ENCODE data around the gene DNAH14. TPM values are rescaled to one million over a fixed set of nuclear protein-coding genes. Genes with fewer than 3 reads are reported as not detected.

The DNAH14 gene
- total and polyA plus RNA-seq, 7 donors: 0.07 to 1.8 (median 0.82) TPM; not detected in 2

DNA sequence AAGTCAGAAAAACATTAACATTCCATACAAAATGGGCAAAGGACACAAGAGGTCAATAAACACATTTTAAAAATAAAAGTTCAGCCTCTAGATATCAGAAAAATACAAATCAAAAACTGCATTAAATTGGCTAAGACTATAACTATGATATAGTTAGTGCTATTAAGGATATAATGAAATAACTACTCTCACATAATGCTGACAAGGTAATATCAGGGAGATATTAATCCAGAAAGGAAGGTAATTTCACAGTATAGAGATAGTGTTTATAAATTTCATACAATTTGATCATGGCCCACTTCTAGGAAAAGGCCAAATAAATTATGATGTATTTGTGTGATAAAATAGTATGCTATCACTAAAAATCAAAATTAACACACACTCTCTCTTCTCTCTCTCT is 436.5 kb downstream of the DNAH14 start:
- TF ChIP-seq, protein P1, sequence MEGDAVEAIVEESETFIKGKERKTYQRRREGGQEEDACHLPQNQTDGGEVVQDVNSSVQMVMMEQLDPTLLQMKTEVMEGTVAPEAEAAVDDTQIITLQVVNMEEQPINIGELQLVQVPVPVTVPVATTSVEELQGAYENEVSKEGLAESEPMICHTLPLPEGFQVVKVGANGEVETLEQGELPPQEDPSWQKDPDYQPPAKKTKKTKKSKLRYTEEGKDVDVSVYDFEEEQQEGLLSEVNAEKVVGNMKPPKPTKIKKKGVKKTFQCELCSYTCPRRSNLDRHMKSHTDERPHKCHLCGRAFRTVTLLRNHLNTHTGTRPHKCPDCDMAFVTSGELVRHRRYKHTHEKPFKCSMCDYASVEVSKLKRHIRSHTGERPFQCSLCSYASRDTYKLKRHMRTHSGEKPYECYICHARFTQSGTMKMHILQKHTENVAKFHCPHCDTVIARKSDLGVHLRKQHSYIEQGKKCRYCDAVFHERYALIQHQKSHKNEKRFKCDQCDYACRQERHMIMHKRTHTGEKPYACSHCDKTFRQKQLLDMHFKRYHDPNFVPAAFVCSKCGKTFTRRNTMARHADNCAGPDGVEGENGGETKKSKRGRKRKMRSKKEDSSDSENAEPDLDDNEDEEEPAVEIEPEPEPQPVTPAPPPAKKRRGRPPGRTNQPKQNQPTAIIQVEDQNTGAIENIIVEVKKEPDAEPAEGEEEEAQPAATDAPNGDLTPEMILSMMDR (IDR thresholded peaks at IDR 0.05): no peak
- H3K27ac ChIP-seq: no peak overlapping the region
- ATAC-seq (no peak), DNase-seq (no peak)
- H3K4me1 ChIP-seq: no peaks in the 10 kb centered on the region
- no peaks in the 10 kb centered on the region for H3K36me3 ChIP-seq (ENCODE audit: insufficient read depth in 1 of 2, low read depth in 1 of 2)
- no peaks in the 10 kb centered on the region for H3K9me3 ChIP-seq
- intact Hi-C loops (cut with DNase I): no loop called here
- no peak overlapping the region for H3K4me3 ChIP-seq
- no peaks in the 10 kb centered on the region for H3K27me3 ChIP-seq (ENCODE audit: insufficient read depth in 3 of 3, low read length in 2 of 3)

DNA sequence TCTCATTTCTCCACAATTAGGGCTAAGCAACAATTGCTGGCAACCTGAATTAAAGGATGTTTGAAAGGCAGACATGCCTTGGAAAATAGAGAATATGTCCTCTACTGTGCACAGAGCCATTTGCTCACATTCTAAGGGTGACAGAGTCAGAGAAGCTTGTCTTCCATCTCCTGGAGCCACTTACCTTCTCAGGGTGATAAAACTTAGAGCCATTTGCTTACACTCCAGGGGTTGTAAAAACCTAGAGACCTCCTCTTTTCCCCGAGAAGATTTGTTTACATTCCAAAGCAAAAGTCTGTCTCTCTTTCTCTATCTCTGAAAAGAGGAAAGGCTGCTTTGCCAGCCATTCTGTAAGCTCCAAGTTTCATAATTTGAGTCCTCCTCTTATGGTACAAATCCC is 437.1 kb downstream of the DNAH14 start:
- WGBS, 3 donors: 0 to 17% (median 5%) methylated on average over 1 of the region's 1 CpG
- TF ChIP-seq, protein P1 (IDR thresholded peaks at IDR 0.05): no peak
- H3K4me3 ChIP-seq: no peak overlapping the region
- intact Hi-C loops (cut with DNase I): no loop called here
- ATAC-seq: no peak
- H3K27ac ChIP-seq: no peak overlapping the region
- H3K36me3 ChIP-seq (ENCODE audit: insufficient read depth in 1 of 2, low read depth in 1 of 2): no peaks in the 10 kb centered on the region
- DNase-seq: no peak
- H3K4me1 ChIP-seq: no peaks in the 10 kb centered on the region
- no peaks in the 10 kb centered on the region for H3K27me3 ChIP-seq (ENCODE audit: insufficient read depth in 3 of 3, low read length in 2 of 3)
- no peaks in the 10 kb centered on the region for H3K9me3 ChIP-seq

DNA sequence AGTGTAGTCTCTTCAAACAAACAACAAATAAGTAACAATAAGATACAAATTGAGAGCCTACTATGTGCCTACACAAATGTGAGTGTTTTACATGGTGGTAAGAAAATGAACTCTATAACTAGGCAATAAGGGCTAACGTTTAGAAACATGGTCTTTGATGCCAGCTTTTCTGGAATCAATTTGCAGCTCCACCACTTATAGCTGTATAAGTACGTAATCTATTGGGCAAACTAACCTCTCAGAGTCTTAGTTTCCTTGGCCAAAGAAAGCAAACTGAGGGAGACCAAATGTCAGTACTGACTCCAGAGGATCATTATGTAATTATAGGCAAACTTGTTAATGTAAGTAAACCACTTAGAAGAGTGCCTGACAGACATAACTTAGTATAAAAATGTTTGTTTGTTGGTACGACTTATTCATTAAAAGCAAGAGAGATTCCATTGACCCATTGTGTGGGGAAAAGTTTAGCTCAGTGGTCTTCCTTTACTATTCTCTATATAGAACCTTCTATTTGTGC is 438.6 kb downstream of the DNAH14 start:
- ATAC-seq: no peak
- intact Hi-C loops (cut with DNase I): no loop called here
- TF ChIP-seq, protein P1 (IDR thresholded peaks at IDR 0.05): no peak

DNA sequence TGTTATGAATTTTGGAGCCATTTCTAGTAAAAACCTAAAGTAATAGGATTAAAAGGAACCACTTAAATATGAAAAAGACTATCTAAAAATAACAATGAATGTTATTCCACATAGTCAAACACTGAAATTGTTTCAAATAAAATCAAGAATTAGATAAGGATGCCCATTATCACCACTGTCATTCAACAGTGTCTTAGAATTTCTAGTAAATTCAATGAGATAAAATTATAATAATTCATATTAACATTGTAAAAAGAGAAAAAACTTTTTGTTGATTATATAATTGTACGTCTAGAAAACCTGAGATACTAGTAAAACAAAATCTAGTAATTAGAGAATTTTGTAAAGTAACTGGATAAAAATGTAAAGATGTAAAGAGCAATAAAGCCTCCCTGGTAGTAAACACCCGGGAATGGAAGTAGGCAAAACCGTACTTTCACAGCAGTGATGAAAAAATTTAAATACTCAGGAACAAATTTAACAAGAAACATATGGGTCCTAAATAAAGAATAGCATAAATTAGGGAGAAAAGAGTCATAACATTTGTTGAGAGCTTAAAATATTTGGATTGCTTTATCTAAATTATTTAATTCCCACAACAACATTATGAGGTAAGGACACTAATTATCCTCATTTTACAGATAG is 442.0 kb downstream of the DNAH14 start:
- no peaks in the 10 kb centered on the region for H3K36me3 ChIP-seq (ENCODE audit: insufficient read depth in 1 of 2, low read depth in 1 of 2)
- intact Hi-C loops (cut with DNase I): no loop called here
- TF ChIP-seq, protein P1 (IDR thresholded peaks at IDR 0.05): no peak
- no peaks in the 10 kb centered on the region for H3K9me3 ChIP-seq
- WGBS, 3 donors: 69 to 73% (median 70%) methylated on average over 3 of the region's 3 CpGs
- no peak overlapping the region for H3K27ac ChIP-seq
- DNase-seq (no peak), ATAC-seq (no peak)
- no peak overlapping the region for H3K4me3 ChIP-seq
- H3K27me3 ChIP-seq (ENCODE audit: insufficient read depth in 3 of 3, low read length in 2 of 3): no peaks in the 10 kb centered on the region
- H3K4me1 ChIP-seq: no peaks in the 10 kb centered on the region

More for the DNA sequence above, 438.6 kb downstream of the DNAH14 start:
- H3K4me1 ChIP-seq: no peaks in the 10 kb centered on the region
- no peaks in the 10 kb centered on the region for H3K9me3 ChIP-seq
- no peak overlapping the region for H3K27ac ChIP-seq
- no peak for DNase-seq
- no peak overlapping the region for H3K4me3 ChIP-seq
- H3K27me3 ChIP-seq (ENCODE audit: insufficient read depth in 3 of 3, low read length in 2 of 3): no peaks in the 10 kb centered on the region
- 66 to 68% (median 68%) methylated on average over 3 of the region's 3 CpGs for WGBS, 3 donors
- H3K36me3 ChIP-seq (ENCODE audit: insufficient read depth in 1 of 2, low read depth in 1 of 2): no peaks in the 10 kb centered on the region

DNA sequence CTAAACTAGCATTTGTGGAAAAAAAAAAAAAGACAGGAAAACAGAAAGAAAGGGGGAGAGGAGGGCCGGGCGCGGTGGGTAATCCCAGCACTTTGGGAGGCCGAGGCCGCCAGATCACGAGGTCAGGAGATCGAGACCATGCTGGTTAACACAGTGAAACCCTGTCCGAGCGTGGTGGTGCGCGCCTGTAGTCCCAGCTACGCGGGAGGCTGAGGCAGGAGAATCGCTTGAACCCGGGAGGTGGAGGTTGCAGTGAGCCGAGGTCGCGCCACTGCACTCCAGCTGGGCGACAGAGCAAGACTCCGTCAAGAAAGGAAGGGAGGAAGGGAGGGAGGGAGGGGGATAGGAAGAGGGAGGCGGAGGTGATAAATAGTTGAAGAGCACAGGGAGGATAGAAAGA is 443.7 kb downstream of the DNAH14 start:
- no peak overlapping the region for H3K4me3 ChIP-seq
- intact Hi-C loops (cut with DNase I): no loop called here
- ATAC-seq: no peak
- DNase-seq: no peak
- TF ChIP-seq, protein P1 (IDR thresholded peaks at IDR 0.05): no peak
- H3K27ac ChIP-seq: no peak overlapping the region
- no peaks in the 10 kb centered on the region for H3K9me3 ChIP-seq
- WGBS, 3 donors: 87 to 93% (median 91%) methylated on average over 18 to 21 of the region's 21 CpGs
- no peaks in the 10 kb centered on the region for H3K27me3 ChIP-seq (ENCODE audit: insufficient read depth in 3 of 3, low read length in 2 of 3)
- H3K4me1 ChIP-seq: no peaks in the 10 kb centered on the region
- no peaks in the 10 kb centered on the region for H3K36me3 ChIP-seq (ENCODE audit: insufficient read depth in 1 of 2, low read depth in 1 of 2)

Measured in psoas muscle (tissue), 8 donors.